SW480 (cell line): ENCODE measurements around the gene WDR31.
"Not testable (repeated sequence)": the region's sequence is repeated elsewhere in the genome, so short reads cannot be mapped to it uniquely, and the experiment has no call there.

ENCODE experiments used
- DNase-seq: peaks from one replicate; pipeline ENCODE4 v3.0.0-alpha.2; 2016; ENCODE audit warnings: low spot score

WDR31 gene

GRCh38 chr9:113296247-113296646 lies 43.8 kb downstream of the WDR31 start:
- not testable (repeated sequence) for DNase-seq

GRCh38 chr9:113293285-113293878 lies 46.7 kb downstream of the WDR31 start:
- DNase-seq: no peak

GRCh38 chr9:113290052-113290607 lies 49.9 kb downstream of the WDR31 start:
- no peak for DNase-seq

DNA sequence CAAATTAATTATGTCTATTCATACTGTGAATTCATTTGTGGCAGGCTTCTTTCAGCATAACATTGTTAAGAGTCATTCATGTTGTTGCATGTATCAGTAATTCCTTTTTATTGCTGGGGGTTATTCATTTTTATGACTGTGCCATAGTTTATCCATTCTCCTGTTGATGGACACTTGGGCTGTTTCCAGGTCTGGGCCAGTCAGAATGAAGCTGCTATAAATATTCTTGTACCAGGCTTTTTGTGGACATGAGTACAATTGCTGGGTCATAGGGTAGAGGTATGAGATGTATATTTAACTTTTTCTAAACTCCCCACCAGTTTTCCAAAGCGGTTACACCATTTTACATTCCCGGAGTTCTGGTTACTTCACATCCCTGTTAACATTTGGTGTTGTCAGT lies 51.0 kb downstream of the WDR31 start:
- no peak for DNase-seq

DNA sequence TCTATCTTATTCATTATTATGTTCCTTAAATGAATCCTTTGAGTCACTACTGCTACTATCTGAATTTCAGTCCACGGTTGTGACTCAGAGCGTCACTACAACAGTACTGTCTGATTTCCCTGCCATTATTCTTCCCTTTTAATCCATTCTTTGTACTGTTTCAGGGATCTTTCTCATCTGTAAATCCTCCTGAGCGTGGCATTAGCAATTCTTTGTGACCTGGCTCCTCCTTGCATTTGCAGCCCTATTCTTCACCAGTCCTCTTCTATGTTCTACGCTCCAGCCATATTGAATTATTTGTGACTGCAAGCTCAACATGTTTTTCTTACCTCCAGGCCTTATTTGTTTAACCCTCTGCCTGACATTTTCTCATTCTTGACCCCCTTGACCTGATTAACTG lies 58.7 kb downstream of the WDR31 start:
- DNase-seq: no peak

- DNase-seq: no peak
These were observed 61.2 kb downstream of the WDR31 start for GRCh38 chr9:113278840-113279239.

- peak; percentile 99 for DNase-seq
These were observed 64.6 kb downstream of the WDR31 start, which contains the start of the genes CDC26 and PRPF4 for GRCh38 chr9:113275157-113276131. CDC26 (minus strand) TSS chr9:113275572; CDS start chr9:113272507, 3,065 bp downstream. PRPF4 (plus strand) TSS chr9:113275658; CDS start chr9:113275744, 86 bp downstream.

DNA sequence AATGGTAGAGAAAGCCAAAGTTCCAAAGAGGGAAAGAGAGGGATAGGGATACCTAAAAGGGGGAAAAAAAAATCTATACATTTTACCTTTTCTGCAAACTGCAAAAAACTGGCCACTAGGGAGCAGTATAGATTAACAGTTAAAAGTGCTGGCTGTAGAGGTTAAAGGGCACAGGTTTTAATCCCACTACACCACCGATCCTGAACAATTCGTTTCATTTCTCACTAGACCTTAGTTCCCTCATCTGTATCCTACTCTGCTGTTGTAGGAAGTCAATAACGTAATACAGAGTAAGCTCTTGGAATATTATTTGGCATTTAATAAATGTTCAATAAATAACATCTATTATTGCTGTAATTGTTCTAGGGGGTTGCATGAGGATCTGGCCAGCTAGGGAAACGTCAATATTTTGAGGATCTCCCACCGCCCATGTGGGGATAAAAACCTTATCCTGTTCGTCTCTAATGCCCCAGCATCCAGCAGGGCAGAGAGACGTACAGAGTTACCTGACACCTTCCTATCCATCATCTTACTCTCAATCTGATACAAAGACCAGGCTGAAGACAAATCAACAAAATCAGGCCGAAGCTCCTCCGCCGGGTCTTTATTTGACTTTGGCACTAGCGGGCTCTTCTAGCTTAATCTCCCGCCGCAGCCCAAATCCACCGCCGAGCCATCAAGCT lies 65.5 kb downstream of the WDR31 start:
- DNase-seq: peak; percentile 68

DNA sequence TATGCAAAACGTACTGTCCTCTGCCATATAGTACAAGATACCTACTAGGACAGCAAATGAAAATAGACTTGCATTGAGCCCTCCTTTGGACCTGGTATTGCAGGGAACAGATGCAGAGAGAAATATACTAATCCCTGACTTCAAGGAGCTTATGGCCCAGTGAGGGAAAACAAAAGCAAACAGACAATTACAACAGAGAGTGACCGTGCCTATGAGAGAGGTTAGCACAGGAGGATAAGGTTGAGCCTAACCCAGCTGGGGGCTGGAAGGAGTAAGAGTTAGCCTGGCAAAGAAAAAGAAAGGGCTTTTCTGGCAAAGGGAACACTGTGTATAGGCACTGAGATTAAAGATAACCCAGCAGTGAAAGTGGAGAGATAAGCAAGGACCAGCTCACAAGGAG lies 70.2 kb downstream of the WDR31 start:
- no peak for DNase-seq

DNA sequence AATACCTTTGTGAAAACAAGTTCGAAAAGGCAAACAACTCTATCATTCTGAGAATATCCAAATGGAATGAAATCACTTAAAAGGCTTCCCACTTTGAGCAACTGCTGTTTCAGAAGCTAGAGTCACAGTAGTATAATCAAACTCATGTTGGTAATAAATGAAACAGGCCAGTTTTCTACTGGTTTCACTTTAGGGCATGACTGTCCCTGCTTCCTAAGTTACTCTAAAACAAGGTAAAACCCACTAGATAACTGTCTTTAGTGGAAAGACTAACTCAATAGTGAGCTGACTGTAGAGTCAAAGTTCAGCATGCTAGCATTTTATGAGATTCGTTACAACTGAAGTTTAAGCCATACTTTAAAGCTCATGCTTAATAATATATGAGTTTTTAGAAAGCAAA lies 70.7 kb downstream of the WDR31 start:
- no peak for DNase-seq

DNA sequence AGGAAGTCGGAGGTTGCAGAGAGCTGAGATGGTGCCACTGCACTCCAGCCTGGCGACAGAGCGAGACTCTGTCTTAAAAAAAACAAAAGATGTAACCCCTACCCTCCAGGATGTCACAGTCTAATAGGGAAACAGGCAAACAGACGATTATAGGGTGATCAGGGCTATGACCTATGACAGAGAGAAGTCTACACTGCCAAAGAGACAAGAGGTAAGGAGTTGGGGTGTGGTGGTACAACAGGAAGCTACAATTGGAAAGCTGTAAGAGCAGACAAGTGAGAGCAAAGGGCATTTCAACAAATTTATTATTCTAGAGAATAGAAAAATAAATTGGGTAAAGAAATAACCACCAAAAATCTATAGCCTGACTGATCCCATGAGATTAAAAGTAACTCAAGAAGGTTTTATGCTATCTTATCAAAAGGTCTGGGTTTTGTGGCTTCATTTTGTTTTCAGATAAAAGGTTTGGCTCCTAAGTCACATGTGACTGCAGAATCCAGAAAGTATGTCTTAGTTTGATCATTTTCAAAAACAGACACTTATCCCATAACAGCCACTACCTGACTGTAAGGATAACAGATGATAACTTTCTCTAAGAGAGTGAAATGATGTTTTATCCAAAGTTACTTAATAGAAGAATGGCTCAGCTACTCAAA lies 72.0 kb downstream of the WDR31 start:
- no peak for DNase-seq

DNA sequence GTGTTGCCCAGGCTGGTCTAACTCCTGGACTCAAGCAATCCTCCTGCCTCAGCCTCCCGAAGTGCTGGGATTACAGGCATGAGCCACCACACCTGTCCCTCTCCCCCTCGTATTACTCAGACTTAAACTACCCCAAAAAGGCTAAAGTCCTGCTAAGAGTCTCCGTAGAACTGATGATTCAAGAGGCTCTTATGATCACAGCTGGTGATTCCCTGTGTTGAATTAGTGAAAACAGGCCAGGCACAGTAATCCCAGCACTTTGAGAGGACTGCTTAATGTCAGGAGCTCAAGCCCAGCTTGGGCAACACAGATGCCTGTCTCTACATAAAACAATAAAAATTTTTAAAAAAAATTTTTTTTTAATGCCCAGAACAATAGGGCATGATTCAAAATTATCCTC lies 73.9 kb downstream of the WDR31 start:
- no peak for DNase-seq
